Measurements from ENCODE around the gene PNPLA2.

DNA sequence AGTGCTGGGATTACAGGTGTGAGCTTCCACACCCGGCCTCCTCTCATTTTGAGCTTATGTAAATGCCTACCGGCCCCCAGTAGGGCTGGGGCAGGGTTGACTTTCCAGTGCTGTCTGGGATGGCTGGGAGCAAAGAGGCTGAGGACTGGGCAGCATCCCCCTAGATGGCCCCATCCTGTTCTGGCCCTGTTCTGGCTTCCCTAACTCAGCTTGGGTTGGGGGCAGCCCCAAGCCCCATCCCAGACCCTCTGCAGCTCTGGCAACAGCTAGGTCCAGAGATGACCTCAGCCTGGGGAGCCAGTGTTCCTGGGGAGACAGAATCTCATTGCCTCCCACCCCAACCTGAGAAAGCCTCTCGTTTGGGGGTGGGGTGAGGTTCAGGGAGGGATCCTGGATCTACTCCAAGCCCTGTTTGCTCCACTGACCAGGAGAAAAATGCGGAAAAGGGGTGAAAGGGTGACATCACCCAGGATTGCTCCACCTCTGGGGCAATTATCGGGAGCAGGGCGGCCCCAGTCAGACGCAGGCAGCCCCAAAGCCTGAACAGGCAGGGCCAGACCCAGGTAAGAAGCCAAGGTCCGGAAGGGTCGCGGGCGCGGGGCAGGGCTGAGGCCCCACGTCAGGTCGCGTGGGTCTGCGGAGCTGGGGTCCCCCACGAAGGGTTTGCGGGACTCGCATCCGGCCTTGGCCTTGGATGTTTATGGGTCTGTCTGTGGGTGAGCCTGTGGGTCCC lies at the start of gene PNPLA2:
- TF ChIP-seq POLR2A (IDR thresholded peaks at IDR 0.05; ENCODE audit: low read length) (no peak), GATA1 (IDR thresholded peaks at IDR 0.05; ENCODE audit: low read depth, low read length) (no peak)
